Astrocyte of the cerebellum (primary cell): ENCODE results near the gene MYO3B.
"Not testable (repeated sequence)": the region's sequence is repeated elsewhere in the genome, so short reads cannot be mapped to it uniquely, and the experiment has no call there.

Source experiments
- DNase-seq: peaks from one replicate; pipeline ENCODE4 v3.0.0-alpha.2; 2011; ENCODE audit warnings: low read depth
- H3K4me3 ChIP-seq: 2 replicates; pipeline ENCODE4 v1.5.1; 2011; ENCODE audit warnings: mild to moderate bottlenecking, low read depth, low read length, moderate library complexity
- in situ Hi-C: cut with HindIII; loops from 2 replicates; pipeline ENCODE4 v1.10.0; 2017; ENCODE audit warnings: low sequenced_read_pairs
- TF ChIP-seq, protein P1 (sequence below): IDR thresholded peaks from 2 replicates; pipeline ENCODE4 v1.5.1; 2012; ENCODE audit warnings: low read length, low read depth, moderate library complexity, mild to moderate bottlenecking; ENCODE audit errors: missing control alignments

Gene MYO3B

DNA sequence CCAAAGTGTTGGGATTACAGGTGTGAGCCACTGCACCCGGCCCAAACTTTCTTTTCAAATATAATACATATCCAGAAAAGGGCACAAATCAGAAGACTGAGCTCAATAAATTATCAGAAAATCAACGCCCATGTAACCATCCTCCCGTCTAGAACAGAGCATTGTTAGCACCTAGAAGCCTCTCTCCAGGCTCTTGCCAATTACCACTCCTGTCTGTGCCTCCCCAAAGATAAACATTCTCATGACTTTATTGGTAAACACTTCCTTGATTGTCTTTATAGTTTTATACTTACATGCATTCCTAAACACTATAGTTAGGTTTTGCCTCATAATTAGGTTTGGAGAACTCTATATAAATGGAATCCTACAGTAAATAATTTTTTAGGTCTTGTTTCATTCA is 478.7 kb downstream of the MYO3B start:
- DNase-seq, result no peak
- TF ChIP-seq, protein P1, sequence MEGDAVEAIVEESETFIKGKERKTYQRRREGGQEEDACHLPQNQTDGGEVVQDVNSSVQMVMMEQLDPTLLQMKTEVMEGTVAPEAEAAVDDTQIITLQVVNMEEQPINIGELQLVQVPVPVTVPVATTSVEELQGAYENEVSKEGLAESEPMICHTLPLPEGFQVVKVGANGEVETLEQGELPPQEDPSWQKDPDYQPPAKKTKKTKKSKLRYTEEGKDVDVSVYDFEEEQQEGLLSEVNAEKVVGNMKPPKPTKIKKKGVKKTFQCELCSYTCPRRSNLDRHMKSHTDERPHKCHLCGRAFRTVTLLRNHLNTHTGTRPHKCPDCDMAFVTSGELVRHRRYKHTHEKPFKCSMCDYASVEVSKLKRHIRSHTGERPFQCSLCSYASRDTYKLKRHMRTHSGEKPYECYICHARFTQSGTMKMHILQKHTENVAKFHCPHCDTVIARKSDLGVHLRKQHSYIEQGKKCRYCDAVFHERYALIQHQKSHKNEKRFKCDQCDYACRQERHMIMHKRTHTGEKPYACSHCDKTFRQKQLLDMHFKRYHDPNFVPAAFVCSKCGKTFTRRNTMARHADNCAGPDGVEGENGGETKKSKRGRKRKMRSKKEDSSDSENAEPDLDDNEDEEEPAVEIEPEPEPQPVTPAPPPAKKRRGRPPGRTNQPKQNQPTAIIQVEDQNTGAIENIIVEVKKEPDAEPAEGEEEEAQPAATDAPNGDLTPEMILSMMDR, result no peak
- no peak overlapping the region for H3K4me3 ChIP-seq
- in situ Hi-C loops, result no loop called here

DNA sequence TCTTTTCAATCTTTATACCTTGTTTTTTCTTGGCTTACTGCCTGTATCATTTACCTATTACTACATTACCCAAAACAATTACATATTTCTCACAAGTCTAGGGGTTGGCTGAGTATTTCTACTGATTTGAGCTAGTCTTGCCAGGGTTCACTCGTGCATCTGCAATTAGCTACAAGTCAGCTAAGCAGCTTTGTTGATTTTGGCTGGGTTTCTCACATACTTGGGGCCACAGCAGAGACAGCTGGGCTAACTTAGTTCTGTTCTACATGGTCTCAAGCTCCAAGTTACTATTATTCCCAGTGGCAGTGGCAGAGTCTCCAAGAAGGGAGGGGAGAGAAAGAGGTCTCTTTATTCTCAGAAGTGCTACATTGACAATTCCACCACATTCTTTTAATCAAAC is 482.5 kb downstream of the MYO3B start:
- peak; percentile 67 for DNase-seq
- TF ChIP-seq, protein P1, result no peak
- H3K4me3 ChIP-seq, result no peak overlapping the region
- in situ Hi-C loops, result no loop called here

DNA sequence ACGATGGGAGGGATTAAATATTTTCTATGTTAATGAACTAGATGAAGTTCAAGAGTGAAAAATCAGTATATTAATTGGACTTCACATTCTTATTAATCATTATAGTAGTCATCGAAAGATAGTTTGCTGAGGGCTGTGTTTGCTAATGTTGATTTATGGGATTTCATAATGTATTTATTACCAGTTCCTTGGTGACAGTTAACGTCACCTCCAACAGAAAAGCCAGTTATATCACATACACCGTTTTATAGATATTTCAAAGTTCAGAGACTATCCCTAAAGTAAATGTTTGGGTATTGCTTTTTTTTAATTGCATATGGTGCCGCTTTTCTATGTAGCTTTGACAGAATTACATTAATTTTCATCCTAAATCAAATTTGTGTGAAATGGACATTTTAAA is 487.8 kb downstream of the MYO3B start:
- no peak overlapping the region for H3K4me3 ChIP-seq
- TF ChIP-seq, protein P1, result no peak
- in situ Hi-C loops, result no loop called here
- DNase-seq, result no peak

DNA sequence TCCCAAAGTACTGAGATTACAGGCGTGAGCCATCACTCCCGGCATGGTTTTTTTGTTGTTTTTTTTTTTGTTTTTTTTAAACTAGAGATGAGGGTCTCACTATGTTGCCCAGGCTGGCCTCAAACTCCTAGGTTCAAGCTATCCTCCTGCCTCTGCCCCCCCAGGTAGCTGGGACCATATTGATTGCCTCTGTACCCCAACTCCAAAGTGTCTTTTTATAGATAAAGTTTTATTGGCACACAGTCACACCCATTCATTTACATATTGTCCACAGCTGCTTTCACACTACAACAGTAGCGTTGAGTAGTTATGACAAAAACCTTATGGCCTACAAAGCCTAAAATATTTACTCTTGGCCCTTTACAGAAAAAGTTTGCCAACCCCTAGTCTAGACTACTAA is 492.0 kb downstream of the MYO3B start:
- no peak overlapping the region for H3K4me3 ChIP-seq
- TF ChIP-seq, protein P1, result no peak
- DNase-seq, result no peak
- in situ Hi-C loops, result no loop called here

DNA sequence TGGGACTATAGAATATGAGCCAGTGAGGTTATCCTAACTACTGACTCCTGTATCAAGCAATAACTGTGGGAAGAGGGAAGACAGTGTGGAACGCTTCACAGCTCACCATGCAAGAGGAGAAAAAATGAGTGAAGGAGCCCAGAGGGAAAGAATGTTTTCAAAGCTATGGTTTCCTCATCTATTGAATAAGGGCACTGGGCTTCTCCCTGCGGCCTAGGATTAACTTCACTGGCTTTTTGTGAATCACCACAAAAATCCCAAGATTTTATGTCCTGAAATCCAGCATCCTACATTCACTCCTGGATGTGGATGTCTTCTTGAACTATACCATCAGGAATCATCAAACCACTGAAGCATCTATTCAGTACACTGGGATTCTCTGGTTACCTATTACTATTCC is 492.7 kb downstream of the MYO3B start:
- TF ChIP-seq, protein P1, result no peak
- no peak overlapping the region for H3K4me3 ChIP-seq
- no peak for DNase-seq
- in situ Hi-C loops, result no loop called here

DNA sequence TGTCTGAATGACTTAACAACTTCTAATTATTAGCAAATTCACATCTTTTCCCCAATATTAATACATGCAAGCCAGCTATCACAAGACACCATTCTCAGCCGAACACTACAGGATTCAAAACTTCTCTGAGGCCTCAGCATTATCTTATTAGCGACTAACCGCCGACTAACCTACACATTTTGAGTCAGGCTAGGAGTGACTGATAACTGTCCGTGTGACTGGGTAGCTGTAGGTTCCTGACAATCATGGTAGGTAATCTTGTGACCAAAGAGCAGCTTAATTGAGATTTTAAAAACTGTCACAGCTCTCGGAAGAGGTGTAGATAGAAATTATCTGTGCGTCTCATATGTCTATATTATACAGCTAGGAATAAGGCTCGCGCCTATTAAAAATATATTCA is 493.1 kb downstream of the MYO3B start:
- H3K4me3 ChIP-seq, result no peak overlapping the region

DNA sequence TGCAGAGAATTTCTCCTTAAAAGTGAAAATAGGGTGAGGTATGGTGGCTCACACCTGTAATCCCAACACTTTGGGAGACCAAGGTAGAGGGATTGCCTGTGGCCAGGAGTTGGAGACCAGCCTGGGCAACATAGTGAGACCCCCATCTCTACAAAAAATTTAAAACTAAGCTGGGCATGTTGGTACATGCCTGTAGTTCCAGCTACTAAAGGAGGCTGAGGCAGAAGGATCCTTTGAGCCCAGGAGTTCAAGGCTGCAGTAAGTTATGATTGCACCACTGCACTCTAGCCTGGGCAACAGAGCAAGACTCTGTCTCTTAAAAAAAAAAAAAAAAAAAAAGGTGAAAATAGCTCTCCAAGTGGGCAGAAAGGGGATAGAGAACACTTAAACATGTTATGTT is 496.3 kb downstream of the MYO3B start:
- H3K4me3 ChIP-seq, DNase-seq, in situ Hi-C loops: not testable (repeated sequence)

More for the DNA sequence above, 493.1 kb downstream of the MYO3B start:
- TF ChIP-seq, protein P1, result no peak
- DNase-seq, result no peak
- in situ Hi-C loops, result no loop called here
